ENCODE results near the gene PPP1R18. TPM values are rescaled to one million over a fixed set of nuclear protein-coding genes. Genes with fewer than 3 reads are reported as not detected.

PPP1R18 gene
- total and polyA plus RNA-seq, 9 of the 15 experiments (the other 6 are each of a cell fraction or from before 2014, with no cell fraction given) = 12.0 to 99.2 (median 42.6) TPM

- Histone ChIP-seq H3K36me3 (ENCODE audit: control insufficient read depth, insufficient read depth, low read length) (peaks cover 36% of the 10 kb centered on the region), H3K9me1 (ENCODE audit: control insufficient read depth, insufficient read depth, low read length) (no peaks in the 10 kb centered on the region), H2AFZ (ENCODE audit: low read depth, low read length) (peak overlapping the region; percentile 90), H3K9ac (ENCODE audit: insufficient read depth in 1 of 2, low read depth in 2 of 2, low read length in 2 of 2) (peak overlapping the region; percentile 75 to 99), H3K27me3 (ENCODE audit: control insufficient read depth in 2 of 2, insufficient read depth in 2 of 2, low read length in 2 of 2) (no peaks in the 10 kb centered on the region), H3K4me3 (peak overlapping the region; percentile 68), H3K27ac (ENCODE audit: extremely low read depth, low read depth, low read length) (peak overlapping the region; percentile 83), H3K79me2 (ENCODE audit: control insufficient read depth, insufficient read depth, low read length) (peaks cover 44% of the 10 kb centered on the region), H3K4me1 (replicated peaks in 1 of 2; ENCODE audit: control insufficient read depth in 2 of 2, insufficient read depth in 2 of 2, low read length in 2 of 2) (peaks cover 15 to 29% of the 10 kb centered on the region in 2 experiments), H3K9me3 (replicated peaks; ENCODE audit: control insufficient read depth, insufficient read depth, low read depth, low read length) (no peaks in the 10 kb centered on the region), H3K4me2 (ENCODE audit: insufficient read depth, low read length) (peak overlapping the region; percentile 97), H4K20me1 (replicated peaks; ENCODE audit: control insufficient read depth, insufficient read depth, low read length) (no peaks in the 10 kb centered on the region)
- CTCF ChIA-PET (ENCODE audit: low intra/inter-chr PET ratio) = interaction anchor here (0.6 kb wide), 1 partner anchor 115 kb away, joined by 5 read pairs; no protein-coding TSS in a partner anchor
- WGBS (ENCODE audit: insufficient coverage, low coverage, missing lambda C conversion rate) = 1% methylated on average over 71 of the region's 78 CpGs
- in situ Hi-C loops (cut with MboI) = no loop called here
- intact Hi-C loops (cut with micrococcal nuclease) = loop anchor here (2.0 kb wide), 1 partner anchor 31 kb away; the partner anchor contains the start of genes MRPS18B and PPP1R10
- ATAC-seq = peak; percentile 89
- TSS peak; percentile 70 for BruUV-seq (replicated peaks)
- FAIRE-seq = peak; percentile 62
- POLR2A ChIA-PET = interaction anchor here (0.6 to 3.9 kb wide), 12 partner anchors 10 to 44 kb away, joined by 3 to 46 read pairs (median 5); partner anchors contain the start of gene MRPS18B
- DNase-seq (ENCODE audit: extremely low read depth in 1 of 4, low spot score in 3 of 4) = peak; percentile 86 to 97 (median 92)
- TF ChIP-seq CBX3 (IDR thresholded peaks at IDR 0.05; ENCODE audit: borderline replicate concordance in 1 of 2, low read length in 2 of 2) = 0 out of 3 replicates have a peak, but pooled peaks of 1 of the 2 experiments have one; percentile 9
- TF ChIP-seq FOXM1 (IDR thresholded peaks at IDR 0.05; ENCODE audit: low read depth) = no peak
- peak; percentile 44; the same call in 1 of the 2 replicates for TF ChIP-seq FOXM1 (CRISPR knock-in tag; IDR thresholded peaks at IDR 0.05; ENCODE audit: low read depth)
- peak; percentile 93; the same call in 1 of the 2 replicates for TF ChIP-seq MTA3 (IDR thresholded peaks at IDR 0.05; ENCODE audit: borderline replicate concordance)
- TF ChIP-seq MITF (IDR thresholded peaks at IDR 0.05) = no peak
- TF ChIP-seq HOXB6 (CRISPR knock-in tag; IDR thresholded peaks at IDR 0.05; ENCODE audit: borderline replicate concordance) = no peak
- TF ChIP-seq ZNF445 (CRISPR knock-in tag; IDR thresholded peaks at IDR 0.05; ENCODE audit: low read depth) = no peak
- 0 out of 2 replicates have a peak, but pooled peaks have one; percentile 46 for TF ChIP-seq PTBP1 (IDR thresholded peaks at IDR 0.05; ENCODE audit: low read depth, low read length)
- no peak for TF ChIP-seq TRIM28 (IDR thresholded peaks at IDR 0.05)
- no peak for TF ChIP-seq EZH2 (IDR thresholded peaks at IDR 0.05; ENCODE audit: borderline replicate concordance, low read depth, low read length)
- peak in 1 of 2 experiments; percentile 92; a peak in 2 of 4 replicates for TF ChIP-seq HDAC1 (IDR thresholded peaks at IDR 0.05)
- peak; percentile 89 for TF ChIP-seq MAX (CRISPR knock-in tag; IDR thresholded peaks at IDR 0.05)
- peak; percentile 63; the same call in 1 of the 2 replicates for TF ChIP-seq SIN3B (IDR thresholded peaks at IDR 0.05; ENCODE audit: low read depth)
- no peak for TF ChIP-seq XRCC4 (IDR thresholded peaks at IDR 0.05; ENCODE audit: extremely low read depth, insufficient read depth, insufficient read length)
- TF ChIP-seq NR2C1 (IDR thresholded peaks at IDR 0.05) = no peak
- TF ChIP-seq NR2C1 (tag; IDR thresholded peaks at IDR 0.05) = no peak
- no peak; the same call in 1 of the 2 replicates for TF ChIP-seq E2F4 (CRISPR knock-in tag; IDR thresholded peaks at IDR 0.05; ENCODE audit: low read depth)
- peak; percentile 28; the same call in 1 of the 2 replicates for TF ChIP-seq E2F1 (CRISPR knock-in tag; IDR thresholded peaks at IDR 0.05)
These were observed 39.0 kb downstream of the PPP1R18 start for GRCh38 chr6:30647242-30648116.
